Astrocyte (in vitro differentiated cells and primary cell): Measurements from ENCODE around the gene UTY. TPM values are rescaled to one million over a fixed set of nuclear protein-coding genes. Genes with fewer than 3 reads are reported as not detected.

Experiments used
- DNase-seq: peaks from one replicate; pipeline ENCODE4 v3.0.0-alpha.2; 2010; ENCODE audit warnings: low read depth
- FAIRE-seq: peaks from 2 replicates; lab custom pipeline; 2011; peaks lifted over from hg19 to GRCh38; lab: Jason Lieb, UNC
- H2AFZ ChIP-seq: 2 replicates; pipeline ENCODE4 v1.6.0; 2012; ENCODE audit warnings: low read depth, low read length, inconsistent platforms
- H3K27ac ChIP-seq: 2 replicates; pipeline ENCODE4 v1.5.1; 2011; ENCODE audit warnings: low read depth, low read length, inconsistent platforms
- H3K27me3 ChIP-seq: 2 replicates; pipeline ENCODE4 v1.6.0; 2011; ENCODE audit warnings: low read length, inconsistent platforms; ENCODE audit not compliant: insufficient read depth
- H3K36me3 ChIP-seq: 2 replicates; pipeline ENCODE4 v1.5.1; 2011; ENCODE audit warnings: low read length, inconsistent platforms; ENCODE audit not compliant: insufficient read depth
- H3K4me1 ChIP-seq: 2 replicates; pipeline ENCODE4 v1.5.1; 2011; ENCODE audit warnings: low read length, inconsistent platforms; ENCODE audit not compliant: insufficient read depth
- H3K4me2 ChIP-seq: 2 replicates; pipeline ENCODE4 v1.6.0; 2012; ENCODE audit warnings: low read length, inconsistent platforms
- H3K4me3 ChIP-seq: 2 replicates; pipeline ENCODE4 v1.5.1; 2011; ENCODE audit warnings: low read depth, mild to moderate bottlenecking, low read length, inconsistent platforms; ENCODE audit not compliant: insufficient read depth
- H3K79me2 ChIP-seq: 2 replicates; pipeline ENCODE4 v1.6.0; 2012; ENCODE audit warnings: mild to moderate bottlenecking, low read length, inconsistent platforms; ENCODE audit not compliant: insufficient read depth
- H3K9ac ChIP-seq: 2 replicates; pipeline ENCODE4 v1.6.0; 2012; ENCODE audit warnings: mild to moderate bottlenecking, low read length, inconsistent platforms
- H3K9me3 ChIP-seq: 2 replicates; pipeline ENCODE4 v1.5.1; 2012; ENCODE audit warnings: low read depth, mild to moderate bottlenecking, low read length, inconsistent platforms; ENCODE audit not compliant: insufficient read depth
- H4K20me1 ChIP-seq: 2 replicates; pipeline ENCODE4 v1.6.0; 2012; ENCODE audit warnings: low read length, inconsistent platforms; ENCODE audit not compliant: insufficient read depth
- H3K27ac Mint-ChIP-seq: one replicate; pipeline ENCODE4 v1.8.0; 2021; ENCODE audit warnings: mild to moderate bottlenecking, mixed read lengths; ENCODE audit not compliant: unreplicated experiment
- H3K27me3 Mint-ChIP-seq: one replicate; pipeline ENCODE4 v1.8.0; 2021; ENCODE audit warnings: low read depth, mixed read lengths; ENCODE audit not compliant: unreplicated experiment
- H3K36me3 Mint-ChIP-seq: one replicate; pipeline ENCODE4 v1.8.0; 2021; ENCODE audit warnings: low read depth, mixed read lengths; ENCODE audit not compliant: unreplicated experiment
- H3K4me1 Mint-ChIP-seq: one replicate; pipeline ENCODE4 v1.8.0; 2021; ENCODE audit warnings: low read depth, mixed read lengths; ENCODE audit not compliant: unreplicated experiment
- H3K4me3 Mint-ChIP-seq: one replicate; pipeline ENCODE4 v1.8.0; 2021; ENCODE audit warnings: mild to moderate bottlenecking, moderate library complexity, mixed read lengths; ENCODE audit not compliant: unreplicated experiment
- H3K9me3 Mint-ChIP-seq: one replicate; pipeline ENCODE4 v1.8.0; 2021; ENCODE audit warnings: mild to moderate bottlenecking, mixed read lengths; ENCODE audit not compliant: unreplicated experiment
- EZH2 ChIP-seq: IDR thresholded peaks from 2 replicates; pipeline ENCODE4 v1.6.1; 2012; ENCODE audit warnings: mild to moderate bottlenecking, low read length, inconsistent platforms; ENCODE audit not compliant: insufficient read depth
- total RNA-seq: library from RNA; stranded (reverse); gene quantifications from 2 replicates; pipeline ENCODE4 v1.2.1, GENCODE V29; 2021
- TF ChIP-seq, protein P1 (sequence below): IDR thresholded peaks from 2 replicates; pipeline ENCODE4 v1.5.1; 2011; ENCODE audit warnings: low read depth, mild to moderate bottlenecking, inconsistent platforms, low read length, moderate library complexity; ENCODE audit not compliant: insufficient read depth

UTY gene
- total RNA-seq, 1 donor from 2014 or later, result 14.9 TPM

DNA sequence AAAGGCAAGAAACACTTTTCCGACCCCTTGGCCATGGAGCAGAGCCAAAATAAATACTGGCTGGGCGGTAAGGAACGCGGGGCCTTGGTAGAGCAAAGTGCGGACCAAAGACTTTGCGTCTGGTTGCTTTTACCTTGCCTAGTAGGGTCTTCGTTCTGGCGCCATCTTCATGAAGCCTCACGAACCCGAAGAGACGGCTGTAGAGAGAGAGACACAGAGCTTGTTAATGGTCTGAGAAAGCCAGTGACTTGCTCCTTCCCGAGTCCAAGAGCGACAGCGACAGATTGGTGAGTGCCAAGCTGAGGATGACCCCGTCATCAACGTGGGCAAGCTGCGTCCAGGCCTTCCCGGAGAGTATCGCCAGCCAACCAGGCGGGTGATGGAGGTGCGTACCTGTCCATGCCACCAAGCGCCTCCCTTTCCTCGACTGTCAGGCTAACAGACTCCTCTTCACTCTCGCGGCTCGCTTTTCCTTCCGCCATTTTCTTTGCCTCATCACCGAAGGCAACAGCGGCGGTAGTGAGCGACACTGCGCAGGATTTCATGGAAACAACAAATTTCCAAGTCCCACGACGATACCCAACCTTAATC, 617 bp downstream of the UTY start:
- peaks cover 8% of the 10 kb centered on the region for H3K4me1 ChIP-seq
- H4K20me1 ChIP-seq, result peaks cover 10% of the 10 kb centered on the region
- H3K27ac Mint-ChIP-seq, result peak overlapping the region; percentile 89
- no peaks in the 10 kb centered on the region for H3K9me3 ChIP-seq
- no peaks in the 10 kb centered on the region for H3K4me1 Mint-ChIP-seq
- H3K79me2 ChIP-seq, result peaks cover 49% of the 10 kb centered on the region
- H3K4me2 ChIP-seq, result peak overlapping the region; percentile 93
- H2AFZ ChIP-seq, result peak overlapping the region; percentile 92
- peak overlapping the region; percentile 91 for H3K4me3 ChIP-seq
- no peak for DNase-seq
- no peak for FAIRE-seq
- no peaks in the 10 kb centered on the region for H3K27me3 Mint-ChIP-seq
- H3K27ac ChIP-seq, result peak overlapping the region; percentile 98
- H3K27me3 ChIP-seq, result no peaks in the 10 kb centered on the region
- H3K9ac ChIP-seq, result peak overlapping the region; percentile 100
- peak overlapping the region; percentile 95 for H3K4me3 Mint-ChIP-seq
- H3K9me3 Mint-ChIP-seq, result no peaks in the 10 kb centered on the region
- TF ChIP-seq, protein P1, sequence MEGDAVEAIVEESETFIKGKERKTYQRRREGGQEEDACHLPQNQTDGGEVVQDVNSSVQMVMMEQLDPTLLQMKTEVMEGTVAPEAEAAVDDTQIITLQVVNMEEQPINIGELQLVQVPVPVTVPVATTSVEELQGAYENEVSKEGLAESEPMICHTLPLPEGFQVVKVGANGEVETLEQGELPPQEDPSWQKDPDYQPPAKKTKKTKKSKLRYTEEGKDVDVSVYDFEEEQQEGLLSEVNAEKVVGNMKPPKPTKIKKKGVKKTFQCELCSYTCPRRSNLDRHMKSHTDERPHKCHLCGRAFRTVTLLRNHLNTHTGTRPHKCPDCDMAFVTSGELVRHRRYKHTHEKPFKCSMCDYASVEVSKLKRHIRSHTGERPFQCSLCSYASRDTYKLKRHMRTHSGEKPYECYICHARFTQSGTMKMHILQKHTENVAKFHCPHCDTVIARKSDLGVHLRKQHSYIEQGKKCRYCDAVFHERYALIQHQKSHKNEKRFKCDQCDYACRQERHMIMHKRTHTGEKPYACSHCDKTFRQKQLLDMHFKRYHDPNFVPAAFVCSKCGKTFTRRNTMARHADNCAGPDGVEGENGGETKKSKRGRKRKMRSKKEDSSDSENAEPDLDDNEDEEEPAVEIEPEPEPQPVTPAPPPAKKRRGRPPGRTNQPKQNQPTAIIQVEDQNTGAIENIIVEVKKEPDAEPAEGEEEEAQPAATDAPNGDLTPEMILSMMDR, result no peak
- TF ChIP-seq EZH2, result no peak
- H3K36me3 Mint-ChIP-seq, result no peaks in the 10 kb centered on the region
- H3K36me3 ChIP-seq, result no peaks in the 10 kb centered on the region

DNA sequence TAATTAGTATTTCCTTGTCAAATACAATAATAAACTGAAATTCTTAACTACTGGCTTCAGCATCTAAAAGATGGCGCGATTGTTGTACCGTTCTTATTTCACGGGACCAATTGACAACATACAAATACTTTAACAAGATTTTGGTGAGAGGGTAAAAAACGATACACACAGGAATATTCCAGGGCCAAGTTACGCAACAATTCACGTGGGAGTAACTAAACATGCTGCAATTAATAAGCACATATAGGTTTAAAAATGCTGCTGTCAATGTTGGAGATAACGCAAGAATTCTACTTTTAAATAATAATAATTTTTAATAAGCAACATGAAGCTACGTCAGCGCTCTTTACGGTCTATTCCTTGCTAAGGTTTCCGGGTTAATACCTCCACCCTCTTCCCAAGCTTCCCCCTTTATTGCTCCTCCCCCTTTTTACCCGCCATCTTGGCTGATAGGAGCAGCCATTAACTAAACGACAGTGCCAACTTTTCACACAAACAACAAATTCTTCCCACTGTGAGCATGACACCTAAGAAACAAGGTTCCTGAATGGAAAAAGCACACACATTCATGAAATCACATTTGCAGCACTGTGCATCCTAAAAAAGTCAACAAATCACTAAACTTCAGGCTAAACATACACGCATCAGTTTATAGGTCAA, 1.6 kb downstream of the UTY start:
- Histone ChIP-seq H3K27ac (peak overlapping the region; percentile 98), H4K20me1 (peaks cover 14% of the 10 kb centered on the region), H3K27me3 (no peaks in the 10 kb centered on the region), H3K36me3 (no peaks in the 10 kb centered on the region), H3K4me3 (peak overlapping the region; percentile 91), H3K9ac (peak overlapping the region; percentile 100), H3K4me2 (peak overlapping the region; percentile 93), H3K79me2 (peaks cover 57% of the 10 kb centered on the region), H2AFZ (peak overlapping the region; percentile 65), H3K9me3 (no peaks in the 10 kb centered on the region), H3K4me1 (peaks cover 8% of the 10 kb centered on the region)
- Mint-ChIP-seq H3K4me3 (peak overlapping the region; percentile 95), H3K4me1 (no peaks in the 10 kb centered on the region), H3K36me3 (no peaks in the 10 kb centered on the region), H3K27me3 (no peaks in the 10 kb centered on the region), H3K9me3 (no peaks in the 10 kb centered on the region), H3K27ac (peak overlapping the region; percentile 89)
- no peak for TF ChIP-seq EZH2
- TF ChIP-seq, protein P1, result no peak
- DNase-seq (no peak), FAIRE-seq (no peak)

DNA sequence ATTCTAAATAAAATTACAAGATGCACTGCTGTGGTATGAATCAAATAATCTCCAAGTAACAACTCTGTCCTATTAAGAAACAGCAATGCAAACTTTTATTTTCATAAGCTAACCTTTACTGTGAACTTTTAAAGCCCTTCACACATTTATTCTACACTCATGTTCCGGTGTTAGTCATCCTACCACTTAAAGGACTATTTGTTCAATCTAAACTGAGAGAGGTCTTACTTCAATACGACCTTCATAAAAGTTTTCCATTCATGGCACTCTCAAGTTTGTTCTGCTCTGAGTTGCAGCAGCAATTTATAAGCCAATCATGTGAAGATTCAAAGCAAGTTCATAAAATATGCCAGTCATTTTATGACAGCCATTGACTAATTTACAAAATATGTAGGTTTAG, 4.8 kb downstream of the UTY start:
- FAIRE-seq, result no peak
- Mint-ChIP-seq H3K36me3 (peaks cover 1% of the 10 kb centered on the region), H3K9me3 (no peaks in the 10 kb centered on the region), H3K4me1 (no peaks in the 10 kb centered on the region), H3K27ac (no peak overlapping the region), H3K27me3 (no peaks in the 10 kb centered on the region), H3K4me3 (no peak overlapping the region)
- peak overlapping the region; percentile 19 for H3K4me2 ChIP-seq
- no peaks in the 10 kb centered on the region for H3K9me3 ChIP-seq
- no peak overlapping the region for H3K27ac ChIP-seq
- H3K9ac ChIP-seq, result no peak overlapping the region
- TF ChIP-seq, protein P1, result no peak
- TF ChIP-seq EZH2, result no peak
- H4K20me1 ChIP-seq, result peaks cover 24% of the 10 kb centered on the region
- no peak overlapping the region for H2AFZ ChIP-seq
- peaks cover 8% of the 10 kb centered on the region for H3K4me1 ChIP-seq
- DNase-seq, result no peak
- H3K36me3 ChIP-seq, result no peaks in the 10 kb centered on the region
- peaks cover 85% of the 10 kb centered on the region for H3K79me2 ChIP-seq
- H3K4me3 ChIP-seq, result no peak overlapping the region
- H3K27me3 ChIP-seq, result no peaks in the 10 kb centered on the region
